Upper lobe of left lung (tissue), 4 donors: ENCODE data around the gene FAM241B.

Experiments
- EP300 ChIP-seq, 4 donors: sonication (generic); formaldehyde crosslinking; IDR thresholded peaks; one replicate each; pipeline ENCODE4 v1.5.1; 2017; ENCODE audit warnings: antibody characterized with exemption in 4 of 4, control low read depth in 2 of 4
- POLR2A ChIP-seq, 4 donors: fragments of 450-650 bp; IDR thresholded peaks; one replicate each; pipeline ENCODE4 v1.5.1; 2016 to 2017; ENCODE audit warnings: antibody characterized with exemption in 4 of 4, mild to moderate bottlenecking in 2 of 4
- TF ChIP-seq, protein P1 (sequence below), 6 experiments: fragments of 450-650 bp in 4 of 6; fragments of 200-600 bp in 2 of 6; sonication (generic) in 2 of 6; IDR thresholded peaks; one replicate each; pipeline ENCODE4 v1.5.1; 2016 to 2019; ENCODE audit warnings: antibody characterized with exemption in 6 of 6

DNA sequence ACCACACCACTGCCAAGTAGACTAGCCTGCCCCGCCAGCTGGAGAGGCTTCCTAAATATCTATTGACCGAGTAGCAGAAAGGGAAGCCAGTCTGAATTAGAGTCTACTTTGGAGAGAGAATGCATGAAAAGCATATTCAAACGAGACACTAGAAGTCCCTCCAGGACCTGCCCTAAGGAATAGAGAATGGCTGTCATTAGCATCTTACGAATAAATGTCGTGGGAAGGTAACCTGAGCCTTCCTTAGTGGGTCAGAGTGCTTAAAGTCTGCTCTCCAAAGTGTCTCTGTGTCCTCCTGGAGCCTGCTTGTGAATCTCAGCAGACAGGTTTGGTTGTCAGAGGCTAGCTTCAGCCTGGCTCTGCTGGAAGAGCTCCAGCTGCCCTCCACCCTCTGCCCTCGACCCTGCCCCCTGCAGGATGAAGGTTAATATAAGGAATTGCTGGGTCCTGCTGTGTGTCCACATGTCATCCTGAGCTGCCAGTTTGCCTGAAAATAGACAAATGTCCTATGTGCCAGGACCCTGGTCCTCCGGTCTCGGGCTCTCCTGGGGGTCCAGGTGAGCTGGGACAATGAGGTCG is 33.4 kb downstream of the FAM241B start:
- TF ChIP-seq, protein P1, sequence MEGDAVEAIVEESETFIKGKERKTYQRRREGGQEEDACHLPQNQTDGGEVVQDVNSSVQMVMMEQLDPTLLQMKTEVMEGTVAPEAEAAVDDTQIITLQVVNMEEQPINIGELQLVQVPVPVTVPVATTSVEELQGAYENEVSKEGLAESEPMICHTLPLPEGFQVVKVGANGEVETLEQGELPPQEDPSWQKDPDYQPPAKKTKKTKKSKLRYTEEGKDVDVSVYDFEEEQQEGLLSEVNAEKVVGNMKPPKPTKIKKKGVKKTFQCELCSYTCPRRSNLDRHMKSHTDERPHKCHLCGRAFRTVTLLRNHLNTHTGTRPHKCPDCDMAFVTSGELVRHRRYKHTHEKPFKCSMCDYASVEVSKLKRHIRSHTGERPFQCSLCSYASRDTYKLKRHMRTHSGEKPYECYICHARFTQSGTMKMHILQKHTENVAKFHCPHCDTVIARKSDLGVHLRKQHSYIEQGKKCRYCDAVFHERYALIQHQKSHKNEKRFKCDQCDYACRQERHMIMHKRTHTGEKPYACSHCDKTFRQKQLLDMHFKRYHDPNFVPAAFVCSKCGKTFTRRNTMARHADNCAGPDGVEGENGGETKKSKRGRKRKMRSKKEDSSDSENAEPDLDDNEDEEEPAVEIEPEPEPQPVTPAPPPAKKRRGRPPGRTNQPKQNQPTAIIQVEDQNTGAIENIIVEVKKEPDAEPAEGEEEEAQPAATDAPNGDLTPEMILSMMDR (IDR thresholded peaks at IDR 0.05) = no peak
- TF ChIP-seq POLR2A (IDR thresholded peaks at IDR 0.05) (no peak), EP300 (IDR thresholded peaks at IDR 0.05) (no peak)
